DND-41 (cell line): ENCODE results near the gene KRTAP24-1.

ENCODE experiments used
- ATAC-seq: fragments of 200-7000 bp; cut with Tn5 transposase; 3 replicates; pipeline ENCODE4 v1.9.1; 2021; ENCODE audit warnings: low read depth; ENCODE audit not compliant: insufficient read depth
- DNase-seq: peaks from one replicate; pipeline ENCODE4 v3.0.0-alpha.2; 2020
- H2AFZ ChIP-seq: 2 replicates; pipeline ENCODE4 v1.6.0; 2012; ENCODE audit warnings: low read depth, low read length
- H3K27ac ChIP-seq: 2 replicates; pipeline ENCODE4 v1.5.1; 2012; ENCODE audit warnings: low read length, inconsistent platforms
- H3K27me3 ChIP-seq: fragments of 200-600 bp; sonication (generic); 2 replicates; pipeline ENCODE4 v1.6.0; 2012; ENCODE audit warnings: low read length, mild to moderate bottlenecking, inconsistent platforms; ENCODE audit not compliant: insufficient read depth, poor library complexity
- H3K36me3 ChIP-seq: 2 replicates; pipeline ENCODE4 v1.5.1; 2012; ENCODE audit warnings: low read length, inconsistent platforms; ENCODE audit not compliant: insufficient read depth
- H3K4me1 ChIP-seq: 2 replicates; pipeline ENCODE4 v1.5.1; 2012; ENCODE audit warnings: mild to moderate bottlenecking, low read length; ENCODE audit not compliant: insufficient read depth
- H3K4me2 ChIP-seq: 2 replicates; pipeline ENCODE4 v1.6.0; 2012; ENCODE audit warnings: mild to moderate bottlenecking, moderate library complexity, low read length, inconsistent platforms; ENCODE audit not compliant: insufficient read depth
- H3K4me3 ChIP-seq, 2 experiments: fragments of 200-600 bp in 1 of 2; shearing (Covaris generic) in 1 of 2; 2 replicates each; pipeline ENCODE4 v1.5.1; 2012 to 2016; ENCODE audit warnings: inconsistent platforms in 2 of 2, low read length in 2 of 2, mild to moderate bottlenecking in 2 of 2, low read depth in 1 of 2, moderate library complexity in 1 of 2
- H3K79me2 ChIP-seq: 2 replicates; pipeline ENCODE4 v1.6.0; 2012; ENCODE audit warnings: low read length, inconsistent platforms; ENCODE audit not compliant: insufficient read depth
- H3K9ac ChIP-seq: 2 replicates; pipeline ENCODE4 v1.6.0; 2012; ENCODE audit warnings: low read depth, mild to moderate bottlenecking, inconsistent platforms, low read length, moderate library complexity
- H3K9me3 ChIP-seq: 2 replicates; pipeline ENCODE4 v1.5.1; 2012; ENCODE audit warnings: low read length, moderate library complexity, mild to moderate bottlenecking, inconsistent platforms; ENCODE audit not compliant: insufficient read depth, severe bottlenecking
- H4K20me1 ChIP-seq: 2 replicates; pipeline ENCODE4 v1.6.0; 2012; ENCODE audit warnings: low read length; ENCODE audit not compliant: insufficient read depth
- CTCF ChIP-seq: IDR thresholded peaks from 2 replicates; pipeline ENCODE4 v1.5.1; 2012; ENCODE audit warnings: borderline replicate concordance, low read length, moderate library complexity, mild to moderate bottlenecking; ENCODE audit not compliant: poor library complexity, severe bottlenecking; ENCODE audit errors: extremely low read depth
- EZH2 ChIP-seq: IDR thresholded peaks from 3 replicates; pipeline ENCODE4 v1.6.1; 2012; ENCODE audit warnings: borderline replicate concordance, low read depth, mild to moderate bottlenecking, moderate library complexity, low read length, inconsistent platforms; ENCODE audit not compliant: severe bottlenecking

KRTAP24-1 gene

DNA sequence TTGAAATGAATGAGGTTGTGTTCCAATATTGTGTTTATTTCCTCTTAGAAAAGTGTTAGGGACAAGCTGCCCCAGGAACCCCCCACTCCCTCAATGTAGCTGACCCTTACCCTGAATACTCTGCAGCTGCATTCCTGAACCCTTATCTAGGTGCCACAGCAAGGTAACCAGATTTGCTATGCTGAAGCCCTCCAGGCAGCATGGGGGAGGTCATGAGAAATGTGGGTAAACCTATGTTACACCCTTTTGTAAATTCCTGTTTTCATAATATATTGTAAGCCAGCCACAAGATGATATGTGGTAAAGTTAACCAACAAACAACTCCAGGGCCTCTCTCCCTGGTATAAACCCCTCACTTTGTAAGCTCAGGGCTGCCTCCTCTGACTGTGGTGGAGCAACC is 39.1 kb downstream of the KRTAP24-1 start:
- H4K20me1 ChIP-seq: no peaks in the 10 kb centered on the region
- no peak overlapping the region for H3K4me2 ChIP-seq
- H3K36me3 ChIP-seq: no peaks in the 10 kb centered on the region
- no peaks in the 10 kb centered on the region for H3K27me3 ChIP-seq
- TF ChIP-seq CTCF (no peak), EZH2 (no peak)
- H2AFZ ChIP-seq: no peak overlapping the region
- H3K4me3 ChIP-seq: no peak overlapping the region
- ATAC-seq: no peak
- DNase-seq: no peak
- no peak overlapping the region for H3K27ac ChIP-seq
- no peaks in the 10 kb centered on the region for H3K79me2 ChIP-seq
- H3K9ac ChIP-seq: no peak overlapping the region
- H3K9me3 ChIP-seq: no peaks in the 10 kb centered on the region
- H3K4me1 ChIP-seq: no peaks in the 10 kb centered on the region

DNA sequence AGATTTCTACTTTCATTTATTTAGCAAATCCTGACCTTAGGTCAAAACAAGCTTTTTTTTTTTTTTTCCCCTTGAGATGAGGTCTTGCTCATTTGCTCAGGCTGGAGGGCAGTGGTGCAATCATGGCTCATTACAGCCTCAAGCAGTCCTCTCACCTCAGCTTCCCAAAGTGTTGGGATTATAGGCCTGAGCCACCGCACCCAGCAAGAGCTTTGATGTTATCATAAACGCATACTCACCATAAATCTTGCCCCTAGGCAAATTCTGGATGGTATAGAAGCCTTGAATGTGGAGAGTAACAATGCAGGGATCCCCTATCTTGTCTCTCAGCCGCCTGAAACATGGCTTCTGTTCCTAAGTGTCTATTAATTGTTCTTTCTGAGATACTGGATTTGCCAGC is 42.1 kb downstream of the KRTAP24-1 start:
- H3K4me1 ChIP-seq: no peaks in the 10 kb centered on the region
- H3K27ac ChIP-seq: no peak overlapping the region
- no peaks in the 10 kb centered on the region for H3K36me3 ChIP-seq
- H3K4me3 ChIP-seq: no peak overlapping the region
- ATAC-seq (no peak), DNase-seq (no peak)
- no peak overlapping the region for H3K9ac ChIP-seq
- H2AFZ ChIP-seq: no peak overlapping the region
- H3K9me3 ChIP-seq: no peaks in the 10 kb centered on the region
- no peak overlapping the region for H3K4me2 ChIP-seq
- H3K27me3 ChIP-seq: no peaks in the 10 kb centered on the region
- no peaks in the 10 kb centered on the region for H4K20me1 ChIP-seq
- no peak for TF ChIP-seq EZH2
- H3K79me2 ChIP-seq: no peaks in the 10 kb centered on the region

DNA sequence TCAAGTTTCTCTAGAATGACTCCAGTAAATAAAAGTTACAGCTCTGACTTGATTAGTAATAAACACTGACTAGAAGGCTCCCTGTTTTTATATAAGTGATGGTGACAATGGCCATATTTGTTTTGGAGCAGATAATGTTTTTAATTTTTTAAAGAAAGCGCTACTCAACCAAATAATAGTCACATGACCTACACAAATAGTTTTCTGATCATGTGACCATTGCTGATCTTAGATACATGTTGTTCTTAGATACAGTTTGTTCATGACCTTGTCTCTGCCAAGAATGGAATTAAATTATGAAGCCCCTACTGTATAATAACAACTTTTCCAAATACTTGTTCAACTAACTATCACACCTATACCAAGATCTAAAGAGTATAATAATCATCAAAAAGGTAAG is 44.6 kb downstream of the KRTAP24-1 start:
- Histone ChIP-seq H3K27me3 (no peaks in the 10 kb centered on the region), H3K4me1 (no peaks in the 10 kb centered on the region), H3K36me3 (no peaks in the 10 kb centered on the region), H3K4me2 (no peak overlapping the region), H2AFZ (no peak overlapping the region), H3K27ac (no peak overlapping the region), H3K9me3 (no peaks in the 10 kb centered on the region), H3K79me2 (no peaks in the 10 kb centered on the region), H3K9ac (no peak overlapping the region), H4K20me1 (no peaks in the 10 kb centered on the region), H3K4me3 (no peak overlapping the region)
- DNase-seq (no peak), ATAC-seq (no peak)
- no peak for TF ChIP-seq EZH2
- TF ChIP-seq CTCF: no peak

- Histone ChIP-seq H3K27ac (no peak overlapping the region), H3K79me2 (no peaks in the 10 kb centered on the region), H3K36me3 (no peaks in the 10 kb centered on the region), H3K4me2 (no peak overlapping the region), H3K4me1 (no peaks in the 10 kb centered on the region), H3K9me3 (no peaks in the 10 kb centered on the region), H3K27me3 (no peaks in the 10 kb centered on the region), H3K4me3 (no peak overlapping the region), H4K20me1 (no peaks in the 10 kb centered on the region), H3K9ac (no peak overlapping the region), H2AFZ (no peak overlapping the region)
- DNase-seq (no peak), ATAC-seq (no peak)
- no peak for TF ChIP-seq CTCF
- TF ChIP-seq EZH2: no peak
Observed at GRCh38 chr21:30234643-30235042, 48.1 kb downstream of the KRTAP24-1 start.
